NCI-H524 (cell line): ENCODE measurements around the gene VKORC1L1.
"Not testable (repeated sequence)": the region's sequence is repeated elsewhere in the genome, so short reads cannot be mapped to it uniquely, and the experiment has no call there.

Experiments
- DNase-seq, 2 experiments: peaks; one replicate each; lab custom pipeline; 2025; lab: John Stamatoyannopoulos, UW

The VKORC1L1 gene

DNA sequence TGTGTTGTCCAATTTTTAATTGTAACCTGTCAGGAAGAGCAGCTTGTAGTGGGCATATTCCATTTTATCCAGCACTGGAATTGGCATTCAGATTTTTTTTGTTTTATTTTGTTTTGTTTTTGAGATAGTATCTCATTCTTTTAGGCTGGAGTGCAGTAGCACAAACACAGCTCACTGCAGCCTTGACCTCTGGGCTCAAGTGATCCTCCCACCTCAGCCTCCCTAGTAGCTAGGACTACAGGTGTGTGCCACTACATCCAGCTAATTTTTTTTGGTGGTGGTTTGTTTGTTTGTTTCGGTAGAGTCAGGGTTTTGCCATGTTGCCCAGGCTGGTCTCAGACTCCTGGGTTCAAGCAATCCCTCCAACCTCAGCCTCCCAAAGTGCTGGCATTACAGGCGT, 64.4 kb downstream of the VKORC1L1 start:
- no peak for DNase-seq

DNA sequence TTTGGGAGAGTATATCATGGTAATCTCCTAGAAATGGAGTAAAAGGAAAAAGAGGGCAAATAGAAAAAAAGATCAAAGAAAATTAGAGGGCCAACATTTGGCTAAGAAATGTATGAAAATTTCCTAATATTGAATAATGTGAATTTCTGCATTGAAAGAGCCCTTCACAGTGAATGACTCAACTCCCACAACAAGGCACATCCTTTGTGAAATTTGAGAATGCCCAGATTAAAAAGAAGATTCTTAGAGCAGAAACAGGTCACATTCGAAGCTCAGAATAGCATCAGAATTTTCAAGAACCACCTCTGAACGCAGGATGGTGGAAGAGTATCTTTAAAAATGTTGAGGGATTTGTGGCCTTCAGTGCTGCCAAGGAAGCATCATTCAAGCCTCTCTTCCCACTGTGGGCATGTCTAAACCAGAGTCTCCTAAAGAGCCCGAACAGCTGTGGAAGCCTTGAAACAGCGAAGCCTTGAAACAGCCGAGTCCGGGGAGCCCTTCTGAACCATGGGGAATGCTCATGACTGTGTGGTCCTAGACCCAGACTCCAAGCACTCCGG, 65.5 kb downstream of the VKORC1L1 start:
- no peak for DNase-seq

DNA sequence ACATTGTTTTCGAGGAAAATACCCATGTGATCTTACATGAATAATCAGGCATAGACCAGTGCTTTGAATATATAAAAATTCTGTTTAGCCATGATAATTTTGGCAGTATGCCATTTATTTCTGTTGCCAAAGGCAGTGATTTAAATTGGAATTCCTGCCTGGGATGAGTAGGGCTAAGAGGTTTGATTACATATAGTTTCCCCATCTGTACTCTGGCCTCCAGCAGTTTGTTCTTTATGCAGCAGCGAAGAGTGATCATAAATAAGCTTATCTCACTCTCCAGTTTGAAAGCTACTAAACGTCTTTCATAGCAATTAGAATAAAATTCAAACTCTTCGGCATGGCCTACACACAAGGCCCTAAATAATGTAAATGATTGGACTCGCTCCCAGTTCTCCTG, 72.9 kb downstream of the VKORC1L1 start:
- DNase-seq, result not testable (repeated sequence)

- DNase-seq, result no peak
These were observed 74.0 kb downstream of the VKORC1L1 start for GRCh38 chr7:65946904-65947303.

DNA sequence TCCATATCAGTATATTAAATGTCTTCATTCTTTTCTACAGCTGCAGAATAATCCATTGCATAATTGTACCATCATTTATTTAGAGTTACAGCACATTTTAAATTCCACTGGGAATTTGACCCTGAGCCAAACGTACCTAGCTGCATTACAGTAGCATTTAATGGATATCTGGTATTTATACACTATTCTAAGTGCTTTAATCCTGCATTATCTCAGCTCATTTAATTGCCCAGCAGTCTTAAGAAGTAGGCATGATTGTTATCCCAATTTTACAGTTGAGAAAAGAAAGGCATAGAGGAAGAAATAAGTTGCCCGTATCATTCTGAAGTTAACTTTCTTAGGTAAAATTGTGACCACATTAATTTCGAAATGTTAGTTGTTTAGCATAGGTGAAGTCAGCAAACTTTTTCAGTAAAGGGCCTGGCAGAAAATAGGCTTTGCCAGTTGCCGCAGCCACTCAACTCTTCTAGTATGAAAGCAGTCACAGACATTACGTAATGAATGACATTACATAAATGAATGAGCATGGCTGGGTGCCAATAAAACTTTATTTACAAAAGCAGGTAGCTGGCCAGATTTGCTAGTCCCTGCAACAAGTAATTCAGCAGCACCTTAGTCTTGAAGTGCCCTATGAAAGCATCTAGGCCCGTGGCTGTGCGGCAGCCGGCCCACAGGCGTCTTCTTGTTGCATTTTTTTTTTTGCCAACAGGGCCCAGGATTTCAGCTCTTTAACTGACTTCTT, 79.1 kb downstream of the VKORC1L1 start:
- DNase-seq, result no peak

DNA sequence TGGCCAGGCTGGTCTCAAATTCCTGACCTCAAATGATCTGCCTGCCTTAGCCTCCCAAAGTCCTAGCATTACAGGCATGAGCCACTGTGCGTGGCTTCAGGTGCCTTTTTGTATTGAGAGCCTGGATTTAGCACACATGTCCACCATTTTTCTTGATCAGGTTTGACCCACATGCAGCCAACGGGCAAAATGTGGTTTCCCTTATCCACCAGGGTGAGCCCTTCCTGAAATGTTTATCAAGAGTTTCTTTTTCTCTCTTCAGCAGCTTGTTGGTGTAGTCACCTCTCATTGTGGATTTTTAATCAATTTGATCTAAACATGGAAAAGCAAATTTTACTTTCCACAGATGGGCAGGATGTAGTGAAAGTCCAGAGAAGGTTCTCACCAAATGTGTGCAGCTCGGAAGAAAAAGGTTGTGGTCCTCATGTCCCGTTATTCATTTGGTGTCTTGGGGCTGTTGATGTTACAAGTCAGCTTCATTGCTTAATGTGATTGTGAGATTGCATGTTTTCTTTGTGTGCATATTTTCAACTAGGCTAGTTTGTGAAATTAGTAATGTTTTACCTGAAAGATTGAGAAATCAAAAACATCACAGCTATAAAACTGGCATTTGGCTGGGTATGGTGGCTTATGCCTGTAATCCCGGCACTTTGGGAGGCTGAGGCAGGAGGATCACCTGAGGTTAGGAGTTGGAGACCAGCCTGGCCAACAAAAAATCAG, 80.3 kb downstream of the VKORC1L1 start:
- DNase-seq, result no peak

GRCh38 chr7:65953890-65954450, 81.1 kb downstream of the VKORC1L1 start:
- DNase-seq, result no peak

DNA sequence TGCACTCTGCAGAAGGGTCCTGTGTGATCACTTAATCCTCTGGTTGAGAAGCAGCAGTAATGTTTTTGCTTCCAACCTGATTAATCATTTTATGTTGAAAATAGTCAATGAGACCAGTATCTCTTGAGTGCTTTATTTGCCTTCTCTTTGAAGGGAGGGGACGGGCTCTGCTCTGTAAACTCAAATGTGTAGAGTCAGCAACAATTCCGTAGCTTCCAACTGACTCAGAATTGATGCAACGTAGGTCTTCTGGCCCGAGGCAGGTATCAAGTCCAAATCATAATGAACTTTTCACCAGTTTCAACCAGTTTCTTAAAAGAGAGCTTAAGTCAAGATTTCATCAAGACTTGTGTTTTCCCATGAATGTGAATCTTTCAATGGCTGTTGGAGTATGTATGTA, 82.8 kb downstream of the VKORC1L1 start:
- no peak for DNase-seq

GRCh38 chr7:65960351-65961074, 87.6 kb downstream of the VKORC1L1 start:
- DNase-seq, result no peak

DNA sequence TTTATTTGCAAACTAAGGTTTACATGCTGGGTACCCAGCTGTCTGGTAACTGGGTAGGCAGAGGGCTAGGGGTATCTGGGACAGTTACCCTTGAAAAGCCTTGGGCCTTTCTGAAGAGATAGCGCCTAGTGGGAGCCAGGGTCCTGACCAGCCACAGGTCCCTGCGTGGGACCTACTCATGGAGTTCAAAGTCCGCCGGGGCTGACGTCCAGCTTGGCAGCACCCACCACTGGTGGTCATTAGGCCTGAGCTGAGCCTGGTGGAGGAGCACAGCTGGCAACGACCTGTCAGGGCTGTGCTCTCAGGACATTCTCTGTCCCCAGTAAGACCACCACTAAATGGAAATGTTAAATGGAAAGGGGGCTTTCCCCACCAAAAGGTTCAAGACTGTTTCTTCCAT, 89.2 kb downstream of the VKORC1L1 start:
- DNase-seq, result no peak

DNA sequence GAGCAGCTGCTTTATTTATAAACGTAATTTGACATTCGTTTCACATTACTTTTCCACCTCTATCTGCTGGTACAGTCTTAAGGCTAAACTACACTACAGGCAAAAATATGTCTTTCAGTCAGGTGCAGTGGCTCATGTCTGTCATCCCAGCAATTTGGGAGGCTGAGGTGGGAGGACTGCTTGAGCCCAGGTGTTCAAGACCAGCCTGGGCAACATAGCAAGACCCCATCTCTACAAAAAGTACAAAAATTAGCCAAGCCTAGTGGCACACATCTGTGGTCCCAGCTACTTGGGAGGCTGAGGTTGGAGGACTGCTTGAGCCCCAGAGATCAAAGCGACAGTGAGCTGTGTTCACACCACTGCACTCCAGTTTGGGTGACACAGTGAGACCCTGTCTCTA, 91.8 kb downstream of the VKORC1L1 start:
- DNase-seq, result not testable (repeated sequence)

DNA sequence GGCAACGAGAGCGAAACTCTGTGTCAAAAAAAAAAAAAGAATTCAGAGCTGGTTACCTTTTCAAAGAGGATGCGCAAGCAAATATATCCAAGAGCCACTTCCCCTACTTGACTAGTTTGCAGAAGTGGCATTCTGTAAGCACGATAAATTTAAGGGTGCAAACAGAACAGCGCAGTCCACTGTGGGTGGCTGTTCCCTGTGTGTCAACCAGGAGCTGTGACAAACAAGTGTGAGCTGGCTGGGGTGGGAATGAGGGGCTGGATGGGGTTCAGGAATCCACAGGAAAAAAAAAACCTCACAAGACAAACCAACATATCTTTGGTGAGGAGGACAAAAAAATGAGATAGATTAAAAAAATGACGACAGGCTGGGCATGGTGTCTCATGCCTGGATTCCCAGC, 93.3 kb downstream of the VKORC1L1 start:
- DNase-seq, result no peak

GRCh38 chr7:65967361-65968155, 94.7 kb downstream of the VKORC1L1 start:
- DNase-seq, result no peak

- no peak for DNase-seq
These were observed 95.6 kb downstream of the VKORC1L1 start for GRCh38 chr7:65968256-65969185.

DNA sequence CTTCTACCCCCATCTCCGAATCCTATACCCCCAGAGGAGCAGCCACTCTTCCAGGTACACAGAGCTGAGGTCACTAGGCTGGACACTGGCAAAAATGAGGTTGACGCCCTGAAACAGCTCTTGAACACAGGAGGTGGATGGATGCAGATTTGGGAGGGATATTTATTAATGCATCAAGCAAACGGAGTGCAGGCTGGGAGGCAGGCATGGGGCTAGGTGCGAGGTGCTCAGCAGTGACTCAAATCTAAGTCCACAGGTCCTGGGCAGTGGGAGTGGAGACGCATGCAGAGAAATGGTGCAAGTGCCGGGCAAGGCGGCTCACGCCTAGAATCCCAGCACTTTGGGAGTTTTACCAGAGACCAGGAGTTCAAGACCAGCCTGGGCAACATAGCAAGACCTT, 98.1 kb downstream of the VKORC1L1 start:
- DNase-seq, result no peak

GRCh38 chr7:65972976-65973375, 100.1 kb downstream of the VKORC1L1 start:
- no peak for DNase-seq

- no peak for DNase-seq
These were observed 101.4 kb downstream of the VKORC1L1 start for GRCh38 chr7:65974191-65974801.

DNA sequence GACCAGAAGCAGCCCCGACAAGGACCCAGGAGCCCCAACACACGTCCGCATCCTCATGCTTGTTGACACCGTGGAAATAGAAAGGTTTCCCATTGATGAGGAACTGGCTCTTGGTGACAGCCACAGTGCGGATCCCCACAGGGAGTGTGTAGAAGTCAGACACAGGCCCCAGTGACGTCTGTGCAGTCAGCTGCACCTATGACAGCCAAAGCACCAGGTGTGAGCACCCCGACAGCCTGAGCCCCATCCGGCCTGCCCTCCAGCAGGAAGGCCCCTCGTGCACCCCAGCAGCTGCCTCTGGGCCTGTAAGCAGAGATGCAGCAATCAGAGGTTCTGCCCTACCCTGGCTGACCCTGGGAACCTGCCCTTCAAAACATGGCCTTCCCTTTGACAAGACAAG, 102.0 kb downstream of the VKORC1L1 start:
- no peak for DNase-seq

DNA sequence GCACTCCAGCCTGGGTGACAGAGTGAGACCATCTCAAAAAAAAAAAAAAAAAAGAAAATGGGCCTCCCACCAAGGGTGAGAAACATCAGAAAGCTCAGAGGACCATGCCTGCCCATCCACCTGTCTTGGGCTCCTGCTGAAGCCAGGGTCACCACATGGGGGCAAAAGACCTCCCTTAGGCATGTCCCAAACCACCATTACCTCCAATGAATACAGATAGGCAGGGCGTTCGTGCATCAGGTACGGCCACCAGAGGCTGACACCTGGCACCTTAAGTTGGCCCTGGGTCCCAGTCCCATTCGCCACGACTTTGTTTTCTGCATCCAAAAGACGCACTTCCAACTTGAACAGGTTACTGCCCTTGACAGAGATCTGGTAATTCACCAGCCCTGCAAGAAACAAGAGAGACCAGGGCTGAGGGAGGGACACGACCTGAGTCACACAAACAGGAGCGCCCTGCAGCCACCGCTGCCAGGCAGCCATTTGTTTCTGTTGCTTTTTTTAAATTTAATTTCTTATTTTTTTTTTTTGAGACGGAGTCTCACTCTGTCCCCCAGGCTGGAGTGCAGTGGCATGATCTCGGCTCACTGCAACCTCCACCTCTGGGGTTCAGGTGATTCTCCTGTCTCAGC, 103.1 kb downstream of the VKORC1L1 start:
- peak in 1 of 2 experiments; percentile 4 for DNase-seq
